Stimulated activated CD8-positive, alpha-beta memory T cell treated with anti-CD3 and anti-CD28 coated beads, Interleukin-12 subunit alpha, Interleukin-12 subunit beta, amount 100 ng/mL, for 1 hour (primary cell): ENCODE measurements around the gene CRYGN.
A peak's percentile ranks its signal among the peaks of the same experiment; 100 is the strongest.

Source experiments
- DNase-seq: peaks from one replicate; pipeline ENCODE4 v3.0.0-alpha.2; 2020; ENCODE audit warnings: low read depth

Gene CRYGN

DNA sequence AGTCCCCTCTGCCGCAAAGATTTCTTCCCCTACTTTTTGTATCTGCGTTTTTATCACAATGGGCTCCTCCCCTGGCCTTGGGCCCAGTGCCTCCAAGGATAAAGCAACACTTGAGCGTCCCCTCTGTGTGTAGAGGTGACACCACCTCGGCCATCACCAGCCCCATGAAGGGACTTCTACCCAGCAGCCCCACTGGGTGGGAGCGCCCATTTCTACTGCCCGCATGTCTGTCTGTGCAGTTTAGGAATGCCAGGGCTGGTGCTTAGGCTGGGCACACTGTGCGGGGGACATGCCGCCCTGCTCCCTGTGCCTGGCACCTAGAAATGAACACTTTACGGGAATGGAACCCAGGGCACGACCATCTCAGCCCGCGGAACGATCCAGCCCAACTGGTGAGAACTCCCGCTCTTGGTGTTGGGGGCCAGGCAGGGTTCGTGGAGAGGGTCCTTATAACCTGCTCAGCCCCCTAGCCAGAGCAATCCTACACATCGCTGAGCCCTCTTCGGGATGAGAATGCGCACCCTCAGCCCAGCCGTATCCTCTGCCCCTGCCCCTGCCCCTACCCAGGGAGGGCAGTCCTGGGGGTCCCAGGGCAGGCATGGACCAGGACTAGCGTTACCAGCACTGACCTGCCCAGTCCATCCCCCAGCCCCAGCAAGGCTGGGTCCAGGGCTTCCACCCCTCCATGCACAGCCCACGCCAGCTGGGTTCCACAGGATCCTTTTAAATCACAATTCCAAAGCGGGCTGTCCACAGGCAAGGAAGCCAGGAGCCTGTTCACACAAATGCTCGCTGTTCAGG lies 12.8 kb downstream of the CRYGN start:
- DNase-seq, result no peak

GRCh38 chr7:151426441-151426903 lies 13.5 kb downstream of the CRYGN start:
- no peak for DNase-seq

DNA sequence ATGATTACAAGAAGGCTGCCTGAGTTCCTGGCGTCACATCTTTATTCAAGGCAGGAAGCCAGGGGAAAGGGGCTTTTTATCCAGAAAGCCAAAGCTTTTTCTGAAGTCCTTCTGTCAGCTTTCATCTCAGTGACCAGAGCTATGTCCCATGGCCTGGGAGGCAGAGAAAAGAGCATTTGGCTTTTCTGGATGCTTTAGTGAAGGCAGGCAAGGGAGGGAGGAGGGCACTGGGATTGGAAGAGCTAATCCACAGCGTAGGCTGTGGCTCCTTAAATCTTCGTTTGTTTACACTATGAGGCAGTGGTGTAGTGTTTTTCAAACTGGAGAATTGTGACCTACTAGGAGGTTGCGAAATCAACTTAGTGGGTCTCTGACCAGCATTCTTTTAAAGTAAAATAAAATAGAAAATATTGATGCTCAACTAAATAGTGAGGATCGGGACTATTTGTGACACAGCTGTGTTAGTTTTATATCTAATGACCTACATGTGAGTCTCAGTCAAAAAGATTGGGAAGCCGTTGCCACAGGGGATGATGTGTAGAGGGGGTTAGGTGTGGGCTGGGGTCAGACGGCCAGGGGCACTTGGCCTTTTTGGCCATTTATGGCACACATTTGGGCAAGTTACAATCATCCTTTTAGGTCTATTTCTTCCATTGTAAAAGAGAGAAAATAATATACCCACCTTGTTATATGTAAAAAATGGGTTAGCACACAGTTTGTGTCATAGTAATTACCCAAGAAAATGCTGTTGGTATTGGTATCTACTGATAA lies 14.1 kb downstream of the CRYGN start:
- no peak for DNase-seq

DNA sequence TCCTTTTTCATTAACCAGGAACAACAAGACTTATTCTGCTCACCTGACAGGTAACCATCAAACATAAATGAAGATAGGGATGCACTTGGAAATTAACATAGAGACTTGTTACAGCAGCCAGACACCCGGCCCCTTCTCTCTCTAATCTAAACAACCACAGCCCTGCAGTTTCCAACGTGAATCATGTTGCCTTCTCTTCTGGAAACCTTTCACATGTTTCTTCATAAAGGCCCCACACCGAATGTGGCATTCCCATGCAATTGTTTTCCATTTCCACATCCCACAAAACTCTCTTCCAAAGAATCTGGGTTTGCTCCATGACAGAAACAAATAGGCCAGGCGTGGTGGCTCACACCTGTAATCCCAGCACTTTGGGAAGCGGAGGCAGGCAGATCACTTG lies 15.1 kb downstream of the CRYGN start:
- no peak for DNase-seq

- no peak for DNase-seq
Observed at GRCh38 chr7:151423936-151424335, 16.0 kb downstream of the CRYGN start.

DNA sequence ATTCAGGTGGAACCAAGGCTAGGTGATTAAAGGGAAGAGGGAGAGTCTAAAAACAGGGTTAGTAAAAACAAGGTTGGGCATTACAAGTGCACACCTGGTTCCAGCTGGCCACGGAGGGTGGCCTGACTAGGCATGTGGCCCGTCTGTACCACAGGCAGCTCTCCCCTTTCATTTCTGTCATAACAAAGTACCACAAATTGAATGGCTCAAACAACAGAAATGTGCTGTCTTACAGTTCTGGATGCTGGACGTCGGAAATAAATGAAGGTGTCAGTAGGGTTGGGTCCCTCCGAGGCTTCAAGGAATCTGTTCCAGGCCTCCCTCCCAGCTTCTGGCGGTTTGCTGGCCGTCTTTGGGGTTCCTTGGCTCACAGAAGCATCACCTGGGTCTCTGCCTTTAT lies 16.7 kb downstream of the CRYGN start:
- DNase-seq, result no peak

- DNase-seq, result no peak
Observed at GRCh38 chr7:151422212-151422611, 17.7 kb downstream of the CRYGN start.

- no peak for DNase-seq
Observed at GRCh38 chr7:151420144-151420543, 19.8 kb downstream of the CRYGN start.

DNA sequence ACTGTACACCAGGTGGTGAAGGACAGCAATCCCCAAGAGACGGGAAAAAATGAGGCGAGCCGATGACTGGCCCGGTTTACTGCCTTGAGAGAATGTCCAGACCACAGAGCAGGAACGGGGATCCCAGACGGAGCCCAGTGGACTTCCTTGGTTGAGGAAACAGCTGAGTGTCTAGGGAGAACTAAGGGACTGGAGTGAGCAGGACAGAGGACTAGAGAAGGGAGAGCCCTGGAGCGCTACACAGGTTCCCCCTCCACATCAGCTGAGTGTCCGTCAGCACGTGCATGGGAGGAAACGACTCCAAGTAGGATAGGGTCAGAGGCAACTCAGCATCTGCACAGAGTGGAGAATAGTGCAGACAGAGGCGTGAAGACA lies 23.0 kb downstream of the CRYGN start:
- DNase-seq, result no peak

- no peak for DNase-seq
Observed at GRCh38 chr7:151416112-151416940, 23.6 kb downstream of the CRYGN start.

DNA sequence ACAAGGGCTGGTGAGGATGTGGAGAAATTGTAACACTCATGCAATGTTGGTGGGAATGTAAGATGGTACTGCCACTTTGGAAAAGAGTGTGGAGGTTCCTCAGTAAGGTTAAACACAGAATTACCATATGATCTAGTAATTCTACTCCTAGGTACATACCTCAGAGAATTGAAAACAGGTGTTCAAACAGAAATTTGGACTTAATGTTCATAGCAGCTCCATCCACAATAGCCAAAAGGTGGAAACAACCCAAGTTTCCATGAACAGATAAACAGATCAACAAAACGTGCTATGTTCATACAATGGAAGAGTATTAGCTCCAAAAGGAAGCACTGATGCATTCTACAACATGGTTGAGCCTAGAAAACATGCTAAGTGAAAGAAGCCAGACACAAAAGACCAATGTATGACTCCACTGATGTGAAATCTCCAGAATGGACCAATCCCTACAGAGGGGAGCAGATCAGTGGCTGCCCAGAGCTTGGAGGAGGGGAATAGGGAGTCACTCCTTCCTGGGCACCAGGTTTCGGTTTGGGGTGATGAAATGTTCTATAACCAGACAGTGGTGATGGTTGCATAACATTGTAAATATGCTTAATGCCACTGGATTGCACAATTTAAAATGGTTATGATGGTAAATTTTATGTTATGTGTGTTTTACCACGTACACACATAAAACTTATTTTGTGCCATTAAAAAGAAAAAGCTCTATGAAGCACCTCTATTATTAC lies 24.4 kb downstream of the CRYGN start:
- no peak for DNase-seq

DNA sequence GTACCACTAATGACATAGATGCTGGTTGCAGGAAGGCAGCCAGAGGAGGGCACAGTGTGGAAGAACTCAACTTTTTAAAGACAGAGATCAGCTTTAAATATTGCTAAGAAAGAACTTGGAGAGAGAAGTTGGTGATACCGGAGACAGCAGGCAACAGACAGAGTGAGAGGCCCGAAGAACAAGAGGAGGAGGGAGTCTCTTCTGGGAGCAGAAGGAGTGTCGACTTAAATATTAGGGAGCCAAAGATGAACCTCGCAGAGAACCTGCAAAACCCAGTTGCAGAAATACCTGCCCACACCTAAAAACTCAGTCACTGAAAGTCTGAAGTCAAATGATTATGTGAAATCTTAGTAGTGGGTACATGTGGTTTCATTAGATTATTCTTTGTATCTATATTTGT lies 26.7 kb downstream of the CRYGN start:
- no peak for DNase-seq

DNA sequence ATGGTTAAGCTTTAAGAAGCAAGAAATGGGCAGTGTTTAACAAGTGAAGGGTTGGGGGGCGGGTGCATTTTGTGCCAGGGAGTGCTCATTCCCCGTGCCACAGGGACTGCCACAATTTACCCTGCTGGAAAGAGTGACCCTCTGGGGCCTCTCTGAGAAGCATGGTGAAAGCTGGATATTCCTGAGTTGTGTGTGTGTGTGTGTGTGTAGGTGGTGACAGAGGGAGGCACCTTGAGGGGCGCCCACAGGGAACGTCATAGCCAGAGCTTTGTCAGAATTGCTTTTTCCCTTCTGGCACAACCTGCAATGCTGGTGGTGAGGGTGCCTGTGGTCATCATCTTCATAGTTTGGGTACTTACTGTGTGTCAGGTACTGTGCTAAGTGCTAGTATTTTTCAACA lies 27.6 kb downstream of the CRYGN start:
- no peak for DNase-seq

DNA sequence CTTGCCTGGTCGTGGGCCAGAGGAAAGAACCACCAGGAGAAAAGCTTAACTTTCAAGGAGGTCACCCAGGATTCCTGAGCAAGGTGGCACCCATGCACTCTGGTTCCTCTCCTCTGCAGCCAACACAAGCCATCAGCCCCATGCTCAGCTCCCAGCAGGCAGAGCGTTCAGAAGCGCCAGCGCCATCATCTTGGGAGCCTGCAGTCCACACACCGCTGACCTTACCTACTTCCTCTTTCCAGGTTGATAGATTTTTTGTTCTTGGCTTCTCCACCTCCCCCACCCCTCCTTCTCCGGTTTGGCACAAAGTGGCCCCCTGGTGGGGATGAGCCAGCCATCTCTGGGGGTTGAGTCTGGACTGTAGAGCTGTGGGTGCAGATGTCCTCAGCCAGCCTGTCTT lies 28.4 kb downstream of the CRYGN start:
- DNase-seq, result no peak

DNA sequence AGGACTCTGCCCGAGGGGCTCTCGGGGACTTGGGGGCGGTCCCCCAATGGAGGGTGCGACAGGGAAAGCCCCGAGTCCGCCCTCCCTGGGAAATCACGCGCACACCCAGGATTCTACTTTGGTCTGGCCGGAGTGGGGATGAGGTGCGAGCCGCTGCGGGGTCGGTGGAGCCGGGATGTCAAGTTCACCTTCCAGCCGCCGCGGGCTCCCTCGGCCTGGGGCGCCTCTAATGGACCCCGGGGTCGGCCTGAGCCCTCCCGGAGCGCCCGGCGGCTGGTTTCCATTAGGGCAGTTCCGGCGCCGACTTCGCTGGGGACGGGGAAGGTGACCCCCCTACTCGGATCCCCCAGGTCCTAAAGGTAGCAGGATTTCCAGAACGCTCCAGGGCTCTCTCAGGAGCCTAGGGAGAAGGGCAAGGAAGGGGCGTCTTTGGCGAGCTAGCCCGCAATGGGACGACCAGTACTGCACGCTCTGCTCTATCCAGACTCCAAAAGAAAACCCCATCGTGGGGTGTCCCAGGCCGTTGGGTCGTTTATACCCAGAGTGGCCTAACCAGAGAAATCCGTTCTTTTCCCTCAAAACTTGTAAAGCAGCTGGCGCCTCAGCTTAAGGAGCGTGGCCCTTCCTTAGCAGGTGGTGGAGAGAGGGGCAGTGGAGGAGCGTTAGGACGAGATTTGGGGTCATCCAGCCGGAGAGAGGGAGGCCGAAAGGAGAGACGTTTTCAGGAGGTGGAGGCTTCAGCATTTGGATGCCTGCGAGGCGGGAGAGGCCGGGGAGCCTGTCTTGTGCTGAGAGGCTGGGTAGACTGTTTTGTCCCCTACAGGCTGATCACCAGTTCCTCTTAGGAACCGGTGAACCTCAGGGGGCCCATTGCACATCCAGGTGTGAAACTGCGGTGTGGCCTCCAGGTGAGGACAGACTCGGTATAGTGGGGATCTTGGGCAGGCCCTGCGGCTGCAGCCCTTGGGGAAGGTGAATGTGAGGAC lies 29.2 kb downstream of the CRYGN start:
- no peak for DNase-seq

- DNase-seq, result no peak
Observed at GRCh38 chr7:151409667-151410404, 30.1 kb downstream of the CRYGN start, which contains the start of gene WDR86. Gene WDR86, minus strand, starts transcription at chr7:151410038. Its CDS starts 449 bp downstream, at chr7:151409589.

DNA sequence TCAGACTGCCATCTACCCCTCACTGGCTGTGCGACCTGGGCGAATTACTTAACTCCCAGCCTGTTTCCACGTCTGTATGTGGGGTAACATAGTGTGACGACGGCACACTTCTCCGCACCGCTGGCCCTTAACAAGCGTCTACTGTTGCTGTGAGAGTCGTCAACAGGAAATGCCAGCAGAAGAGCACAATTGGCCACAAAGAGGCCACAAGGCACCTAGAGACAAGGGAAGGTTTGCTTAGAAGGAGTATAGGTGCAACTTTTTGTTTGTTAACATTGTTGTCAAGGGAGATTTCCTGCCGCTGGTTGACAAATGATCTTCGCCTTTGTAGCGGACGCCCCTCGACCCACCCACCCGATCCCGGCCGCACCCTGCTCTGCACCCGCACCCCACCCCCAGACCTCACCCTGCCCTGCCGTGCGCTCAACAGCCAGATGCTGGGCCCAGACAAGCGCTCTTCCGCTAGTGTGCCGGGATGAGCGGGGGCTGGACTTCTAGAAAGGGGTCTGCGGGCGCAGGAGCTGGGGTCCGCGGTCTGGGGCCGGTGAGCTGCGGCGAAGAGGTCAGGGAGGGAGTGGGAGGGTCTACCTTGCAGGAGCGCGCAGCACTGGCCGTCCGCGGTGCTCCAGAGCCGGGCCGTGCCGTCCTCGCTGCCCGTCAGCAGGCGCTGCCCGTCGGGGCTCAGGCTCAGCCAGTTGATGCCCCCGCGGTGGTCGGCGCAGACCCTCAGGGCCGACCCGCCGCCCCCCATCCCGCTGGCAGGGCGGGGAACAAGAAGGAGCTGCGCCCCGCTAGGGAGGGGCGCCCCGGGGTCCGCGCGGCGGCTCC lies 30.9 kb downstream of the CRYGN start:
- peak; percentile 41 for DNase-seq

- DNase-seq, result no peak
Observed at GRCh38 chr7:151408498-151408838, 31.5 kb downstream of the CRYGN start.
